HEK293T (cell line): ENCODE measurements around the gene SLC1A6.

Source experiments
- FOXM1 ChIP-seq: fragments of 450-650 bp; IDR thresholded peaks from 2 replicates; pipeline ENCODE4 v1.6.1; 2017; ENCODE audit warnings: mild to moderate bottlenecking, borderline replicate concordance
- HDGF ChIP-seq: fragments of 450-650 bp; IDR thresholded peaks from 2 replicates; pipeline ENCODE4 v1.6.1; 2017; ENCODE audit warnings: antibody characterized with exemption, borderline replicate concordance
- LEF1 ChIP-seq: fragments of 450-650 bp; IDR thresholded peaks from 2 replicates; pipeline ENCODE4 v1.6.1; 2017; ENCODE audit warnings: mild to moderate bottlenecking, borderline replicate concordance
- NFRKB ChIP-seq: fragments of 450-650 bp; IDR thresholded peaks from 2 replicates; pipeline ENCODE4 v1.6.1; 2016; ENCODE audit warnings: mild to moderate bottlenecking, moderate library complexity
- SUZ12 ChIP-seq: fragments of 450-650 bp; IDR thresholded peaks from 2 replicates; pipeline ENCODE4 v1.6.1; 2016; ENCODE audit warnings: mild to moderate bottlenecking

GRCh38 chr19:15014579-15014978, 34.9 kb upstream of the SLC1A6 start:
- TF ChIP-seq SUZ12: no peak
- TF ChIP-seq FOXM1: no peak
- TF ChIP-seq HDGF: no peak
- no peak for TF ChIP-seq LEF1
- no peak for TF ChIP-seq NFRKB
